Tibial artery (tissue), 4 donors: Measurements from ENCODE around the gene IKZF3.
"Not testable (repeated sequence)": the region's sequence is repeated elsewhere in the genome, so short reads cannot be mapped to it uniquely, and the experiment has no call there.

Source experiments
- DNase-seq, 2 donors: peaks; one replicate each; pipeline ENCODE4 v3.0.0-alpha.2; 2019
- H3K27ac ChIP-seq, 2 donors: fragments of 200-600 bp; sonication (generic) in 1 of 2; 1 replicate in 1 of 2; 2 replicates in 1 of 2; pipeline ENCODE4 v1.5.1; 2018 to 2019; ENCODE audit warnings: mild to moderate bottlenecking in 1 of 2
- H3K27me3 ChIP-seq, 2 donors: fragments of 200-600 bp; sonication (generic) in 1 of 2; one replicate each; pipeline versions ENCODE4 v1.5.1 to v1.6.0; 2016 to 2019
- H3K36me3 ChIP-seq, 3 donors: fragments of 200-600 bp; sonication (generic) in 2 of 3; one replicate each; pipeline ENCODE4 v1.5.1; 2016 to 2019; ENCODE audit warnings: mild to moderate bottlenecking in 2 of 3
- H3K4me1 ChIP-seq, 4 donors: fragments of 200-600 bp; sonication (generic) in 2 of 4; 1 replicate in 3 of 4; 2 replicates in 1 of 4; pipeline ENCODE4 v1.5.1; 2016 to 2019
- H3K4me3 ChIP-seq, 2 donors: fragments of 200-600 bp; sonication (generic) in 1 of 2; 1 replicate in 1 of 2; 2 replicates in 1 of 2; pipeline ENCODE4 v1.5.1; 2018 to 2019; ENCODE audit warnings: mild to moderate bottlenecking in 2 of 2
- H3K9me3 ChIP-seq, 3 donors: fragments of 200-600 bp; sonication (generic) in 1 of 3; one replicate each; pipeline ENCODE4 v1.5.1; 2016 to 2019
- CTCF ChIP-seq, 2 experiments: fragments of 200-600 bp in 1 of 2; fragments of 450-650 bp in 1 of 2; IDR thresholded peaks; one replicate each; pipeline ENCODE4 v1.5.1; 2017 to 2019; ENCODE audit warnings: antibody characterized with exemption in 2 of 2, mild to moderate bottlenecking in 1 of 2, moderate library complexity in 1 of 2
- intact Hi-C: fragments of 100-400 bp; cut with DNase I; formaldehyde crosslinking; loops from one replicate; pipeline ENCODE4 v1.15.0; 2023; ENCODE audit warnings: low total_unique reads

The IKZF3 gene

DNA sequence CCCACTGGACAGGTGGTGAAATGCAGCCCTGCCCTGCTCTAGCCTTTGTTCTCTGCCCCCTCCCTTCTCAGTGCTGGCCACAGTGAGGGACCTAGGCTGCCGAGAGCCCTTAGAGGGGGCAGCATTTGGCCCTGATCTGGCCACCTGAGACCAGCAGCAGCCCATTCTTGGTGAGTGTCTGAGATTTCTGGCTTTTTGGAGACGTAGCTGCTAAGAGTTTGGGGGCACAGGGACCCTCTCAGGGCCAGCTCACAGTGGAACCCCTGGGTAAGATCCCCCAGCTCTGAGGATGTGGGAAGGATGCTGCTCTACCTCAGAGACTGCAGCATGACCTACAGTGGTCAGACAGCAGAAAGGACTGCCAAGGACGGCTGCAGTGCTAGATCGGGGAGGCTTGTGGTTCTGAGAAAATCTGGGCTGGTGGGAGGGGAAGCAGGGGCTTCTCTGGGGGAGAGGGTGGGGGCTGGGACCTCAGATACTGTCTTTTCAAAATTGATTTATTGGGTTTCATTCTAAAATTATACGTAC lies 113.0 kb downstream of the IKZF3 start:
- DNase-seq = peak in 1 of 2 donors; percentile 48
- Histone ChIP-seq H3K36me3 (peaks cover 0 to 10% (median 0%) of the 10 kb centered on the region in 3 donors), H3K4me3 (no peak overlapping the region), H3K4me1 (peaks cover 0 to 22% (median 13%) of the 10 kb centered on the region in 4 donors), H3K9me3 (no peaks in the 10 kb centered on the region), H3K27me3 (peaks cover 0 to 19% of the 10 kb centered on the region in 2 donors), H3K27ac (no peak overlapping the region)
- no peak for TF ChIP-seq CTCF (IDR thresholded peaks at IDR 0.05)
- intact Hi-C loops = loop anchor here (10.0 kb wide), 1 partner anchor 224 kb away; no protein-coding TSS in a partner anchor

DNA sequence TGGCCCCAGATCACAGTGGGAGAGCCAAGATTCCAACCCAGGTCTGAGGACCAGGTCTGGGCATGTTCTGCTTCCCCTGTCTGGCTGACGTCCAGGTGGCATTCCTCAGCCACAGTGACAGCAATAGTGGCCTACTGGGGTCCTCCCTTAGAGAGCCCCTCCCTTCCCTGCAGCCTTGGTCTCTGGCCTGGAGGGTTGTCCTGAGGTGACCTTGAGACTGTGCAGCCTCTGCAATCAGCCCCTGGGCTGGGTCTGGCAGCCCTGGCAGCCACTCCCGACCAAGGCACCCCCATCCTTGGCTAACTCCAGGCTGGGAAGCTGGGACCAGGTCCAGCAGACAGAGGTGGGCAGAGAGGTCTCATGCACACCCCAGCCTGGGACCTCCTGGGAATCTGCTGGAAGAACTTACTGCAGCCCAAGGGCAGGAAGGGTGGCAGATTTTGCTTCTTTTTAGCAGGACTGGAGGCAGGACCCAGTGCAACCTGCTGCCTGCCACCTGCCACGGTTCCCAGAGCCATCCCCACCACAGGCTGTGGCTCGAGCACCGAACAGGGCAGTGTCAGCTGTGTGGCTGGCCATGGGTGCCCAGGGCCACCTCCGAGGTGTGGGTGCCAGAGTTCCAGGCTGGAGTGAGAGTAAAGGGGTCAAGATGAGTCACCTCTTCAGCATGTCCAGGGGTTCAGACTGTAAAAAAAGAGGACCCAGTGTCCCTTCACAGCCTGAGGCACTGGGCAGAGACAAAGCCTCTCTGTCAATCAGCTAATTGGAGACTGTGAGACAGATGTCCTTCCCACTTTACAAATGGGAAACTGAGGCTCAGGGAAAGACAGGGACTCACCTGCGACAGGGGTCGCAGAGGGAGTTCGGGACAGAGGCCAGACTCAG lies 113.7 kb downstream of the IKZF3 start:
- Histone ChIP-seq H3K4me3 (no peak overlapping the region), H3K4me1 (peaks cover 0 to 22% (median 13%) of the 10 kb centered on the region in 4 donors), H3K27me3 (peaks cover 0 to 25% of the 10 kb centered on the region in 2 donors), H3K36me3 (peaks cover 0 to 17% (median 0%) of the 10 kb centered on the region in 3 donors), H3K27ac (no peak overlapping the region), H3K9me3 (no peaks in the 10 kb centered on the region)
- TF ChIP-seq CTCF (IDR thresholded peaks at IDR 0.05) = no peak
- intact Hi-C loops = loop anchor here (10.0 kb wide), 1 partner anchor 224 kb away; no protein-coding TSS in a partner anchor
- peak in 1 of 2 donors; percentile 58 for DNase-seq

- H3K27ac ChIP-seq, H3K4me1 ChIP-seq, H3K4me3 ChIP-seq, intact Hi-C loops, H3K9me3 ChIP-seq: not testable (repeated sequence)
- DNase-seq = peak in 1 of 2 donors; percentile 23
- H3K36me3 ChIP-seq = peaks cover 0 to 31% (median 0%) of the 10 kb centered on the region in 3 donors
- peaks cover 0 to 42% of the 10 kb centered on the region in 2 donors for H3K27me3 ChIP-seq
Observed at GRCh38 chr17:39748444-39749034, 115.6 kb downstream of the IKZF3 start.

DNA sequence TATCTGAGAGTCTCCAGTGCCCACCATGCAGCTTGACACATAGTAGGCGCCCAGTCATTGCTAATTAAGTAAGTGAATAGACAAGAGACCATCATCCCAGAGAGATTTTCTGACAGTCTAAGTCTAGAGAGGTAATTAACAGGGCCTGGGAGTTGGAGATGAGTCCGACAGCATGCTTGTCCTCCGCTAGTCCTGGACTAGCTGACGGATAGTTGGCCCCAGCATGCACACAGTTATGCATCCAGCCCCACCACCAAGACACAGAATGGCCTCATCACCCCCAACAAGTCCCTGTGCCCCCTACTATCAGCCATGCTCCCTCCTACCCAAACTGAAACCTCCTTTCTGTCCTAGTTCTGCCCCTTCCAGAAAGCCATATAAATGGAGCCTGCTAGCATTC lies 116.4 kb downstream of the IKZF3 start:
- no peak overlapping the region for H3K4me3 ChIP-seq

DNA sequence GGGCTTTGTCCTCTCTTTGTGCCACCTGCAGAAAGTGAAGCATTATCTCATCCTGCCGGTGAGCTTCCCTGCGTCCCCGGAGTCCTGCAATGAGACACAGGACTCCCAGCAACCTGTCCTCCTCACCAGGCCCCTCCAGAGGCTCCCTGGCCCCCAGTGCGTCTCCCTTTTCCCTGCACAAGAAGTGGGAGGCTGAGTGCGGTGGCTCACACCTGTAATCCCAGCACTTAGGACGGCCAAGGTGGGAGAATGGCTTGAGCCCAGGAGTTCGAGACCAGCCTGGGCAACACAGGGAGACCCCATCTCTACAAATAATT lies 118.0 kb downstream of the IKZF3 start:
- DNase-seq = no peak
- H3K27me3 ChIP-seq = peaks cover 0 to 62% of the 10 kb centered on the region in 2 donors
- intact Hi-C loops = no loop called here
- H3K36me3 ChIP-seq = peaks cover 0 to 44% (median 0%) of the 10 kb centered on the region in 3 donors
- no peak overlapping the region for H3K27ac ChIP-seq
- H3K4me3 ChIP-seq = no peak overlapping the region
- TF ChIP-seq CTCF (IDR thresholded peaks at IDR 0.05) = no peak
- H3K9me3 ChIP-seq = no peaks in the 10 kb centered on the region
- peaks cover 0 to 11% (median 0%) of the 10 kb centered on the region in 4 donors for H3K4me1 ChIP-seq

More for the DNA sequence above, 116.4 kb downstream of the IKZF3 start:
- peaks cover 0 to 50% of the 10 kb centered on the region in 2 donors for H3K27me3 ChIP-seq
- DNase-seq = no peak
- peaks cover 0 to 3% (median 0%) of the 10 kb centered on the region in 4 donors for H3K4me1 ChIP-seq
- no peak overlapping the region for H3K27ac ChIP-seq
- H3K9me3 ChIP-seq = no peaks in the 10 kb centered on the region
- no peak for TF ChIP-seq CTCF (IDR thresholded peaks at IDR 0.05)
- intact Hi-C loops = no loop called here
- peaks cover 0 to 39% (median 0%) of the 10 kb centered on the region in 3 donors for H3K36me3 ChIP-seq
